Cardiac septum (tissue), 1 donor: Measurements from ENCODE around the gene GABBR2. TPM values are rescaled to one million over a fixed set of nuclear protein-coding genes. Genes with fewer than 3 reads are reported as not detected.
"Not testable (repeated sequence)": the region's sequence is repeated elsewhere in the genome, so short reads cannot be mapped to it uniquely, and the experiment has no call there.

Source experiments
- DNase-seq: peaks from one replicate; pipeline ENCODE4 v3.0.0-alpha.2; 2020; ENCODE audit warnings: low spot score
- intact Hi-C: fragments of 100-400 bp; cut with DNase I; formaldehyde crosslinking; loops from one replicate; pipeline ENCODE4 v1.14.0; 2022
- total RNA-seq: library from RNA; stranded (reverse); fragmentation: NEBNext Ultra II Directional; extraction: Animal tissue kit (Norgen Biotek cat#: 25700); gene quantifications from one replicate; pipeline ENCODE4 v1.2.1, GENCODE V29; 2021
- donor health status: DM: no; HTN: no; CAD: no.

GABBR2 gene
- total RNA-seq, 1 donor from 2014 or later, result 1.1 TPM

- no peak for DNase-seq
- intact Hi-C loops, result no loop called here
Observed at GRCh38 chr9:98472216-98472615, 236.5 kb downstream of the GABBR2 start.

GRCh38 chr9:98471185-98471584 lies 237.6 kb downstream of the GABBR2 start:
- intact Hi-C loops, result no loop called here
- DNase-seq, result no peak

- intact Hi-C loops, result no loop called here
- no peak for DNase-seq
Observed at GRCh38 chr9:98468567-98469239, 240.0 kb downstream of the GABBR2 start.

GRCh38 chr9:98465799-98466198 lies 242.9 kb downstream of the GABBR2 start:
- intact Hi-C loops, result no loop called here
- no peak for DNase-seq

- intact Hi-C loops, DNase-seq: not testable (repeated sequence)
Observed at GRCh38 chr9:98464156-98464690, 244.5 kb downstream of the GABBR2 start.

- intact Hi-C loops, result no loop called here
- DNase-seq, result no peak
Observed at GRCh38 chr9:98462310-98462709, 246.4 kb downstream of the GABBR2 start.

- no peak for DNase-seq
- intact Hi-C loops, result no loop called here
Observed at GRCh38 chr9:98460704-98461103, 248.0 kb downstream of the GABBR2 start.

DNA sequence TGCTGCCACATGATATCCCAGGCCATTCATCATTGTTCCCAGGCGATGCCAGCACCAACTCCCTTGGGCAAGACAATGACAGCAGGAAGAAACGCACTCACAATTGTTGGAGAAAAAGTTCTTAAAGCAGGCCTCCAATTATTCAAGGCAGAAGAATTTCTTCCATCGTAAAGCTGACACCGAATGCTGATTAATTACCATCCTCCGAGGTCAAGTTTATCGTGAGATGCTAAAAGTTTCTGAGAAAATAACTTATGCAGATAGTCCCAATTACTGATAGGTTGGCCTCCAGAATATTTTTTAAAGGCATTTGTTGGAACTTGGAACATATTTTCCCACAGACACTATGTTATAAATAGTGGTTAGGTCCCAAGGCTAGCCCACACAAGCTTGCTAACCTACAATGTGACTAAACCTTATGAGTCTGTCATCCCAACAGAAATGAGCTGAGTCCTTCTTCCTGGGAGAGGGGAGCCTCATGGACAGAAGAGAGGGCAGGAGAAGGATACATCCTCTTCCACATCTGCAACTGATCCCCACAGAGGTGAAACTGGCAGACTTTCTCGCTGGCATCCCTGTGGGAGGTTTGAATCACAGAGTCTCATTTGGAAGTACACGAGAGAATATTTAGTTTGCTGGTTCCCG lies 250.9 kb downstream of the GABBR2 start:
- DNase-seq, result no peak
- intact Hi-C loops, result no loop called here

GRCh38 chr9:98456156-98456613 lies 252.6 kb downstream of the GABBR2 start:
- intact Hi-C loops, result no loop called here
- no peak for DNase-seq

DNA sequence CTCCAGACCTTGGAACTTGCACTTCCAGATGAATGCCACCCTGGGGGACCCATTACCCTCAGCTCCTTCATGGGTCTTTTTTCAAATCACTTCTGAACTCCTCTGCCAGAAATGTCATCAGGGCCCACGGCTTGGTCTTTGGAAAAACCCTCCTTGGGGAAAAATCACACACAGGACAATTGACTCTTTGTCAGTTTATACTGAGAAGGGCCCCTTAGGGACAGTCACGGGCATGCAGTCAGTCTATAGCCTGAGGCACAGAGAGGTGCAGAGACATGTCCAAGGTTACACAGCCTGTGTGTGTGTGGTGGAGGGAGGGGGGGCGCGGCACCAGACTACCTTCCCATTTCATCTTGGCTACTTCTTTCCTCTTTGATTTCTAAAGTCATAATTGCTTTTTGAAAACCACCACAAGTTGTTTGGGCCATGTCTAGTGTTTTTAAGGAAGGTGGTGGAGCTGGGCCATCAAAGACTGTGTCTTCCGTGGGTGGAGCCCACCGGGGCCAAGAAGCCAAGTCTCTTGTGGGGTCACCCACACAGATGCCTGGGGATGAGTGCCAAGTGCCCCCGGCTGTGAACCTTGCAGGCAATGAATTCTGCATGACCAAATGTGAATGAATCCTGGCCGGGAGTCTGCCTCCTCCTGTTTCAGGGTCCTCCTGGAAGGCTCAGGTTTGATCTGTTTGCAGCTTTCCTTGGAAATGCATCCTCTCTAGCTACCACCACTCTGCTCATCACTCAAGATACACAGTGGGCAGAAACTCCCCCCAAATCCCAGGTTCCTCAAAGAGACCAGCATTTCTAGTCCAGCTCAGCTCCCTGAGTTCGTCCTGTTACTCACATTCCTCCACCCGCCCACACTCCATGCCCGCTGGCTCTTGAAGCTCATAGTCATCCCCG lies 253.2 kb downstream of the GABBR2 start:
- no peak for DNase-seq
- intact Hi-C loops, result no loop called here

GRCh38 chr9:98453589-98454311 lies 255.0 kb downstream of the GABBR2 start:
- intact Hi-C loops, result no loop called here

DNA sequence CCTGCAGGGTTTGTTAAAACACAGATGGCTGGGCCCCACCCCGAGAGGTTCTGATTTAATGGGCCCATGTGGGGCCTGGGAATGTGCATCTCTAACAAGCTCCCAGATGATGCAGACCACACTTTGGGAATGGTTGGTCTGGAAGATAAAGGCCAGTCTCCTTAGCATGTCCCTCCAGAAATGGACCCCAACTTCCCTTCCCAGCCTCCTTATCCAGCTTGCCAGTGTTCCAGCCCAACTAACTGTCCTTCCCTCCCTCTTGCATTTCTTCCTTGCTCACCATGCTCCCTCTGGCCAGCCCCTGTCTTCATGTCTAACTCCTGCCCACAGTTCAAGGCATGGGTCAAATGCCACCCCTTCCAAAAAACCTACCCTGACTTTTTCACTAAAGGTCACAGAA lies 257.2 kb downstream of the GABBR2 start:
- DNase-seq, result no peak
- intact Hi-C loops, result no loop called here

More at GRCh38 chr9:98453589-98454311, 255.0 kb downstream of the GABBR2 start:
- no peak for DNase-seq

DNA sequence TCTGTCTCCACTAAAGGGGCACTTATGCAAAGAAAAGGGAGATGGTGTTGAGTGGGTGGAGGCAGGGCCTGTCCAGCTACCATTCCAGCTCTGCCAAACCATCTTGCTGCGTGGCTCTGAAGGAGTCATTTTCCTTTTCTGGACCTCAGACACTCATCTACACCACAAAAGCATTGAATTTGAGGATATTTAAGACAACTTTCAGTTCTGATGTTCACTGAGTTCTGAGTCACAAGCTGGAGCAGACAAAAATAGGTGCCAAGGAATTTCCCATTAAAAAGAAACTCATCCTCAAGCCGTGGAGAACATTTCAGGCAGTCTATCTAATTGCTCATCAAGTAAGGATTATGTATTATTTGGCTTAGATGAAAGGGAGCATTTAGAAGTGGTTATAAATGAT lies 258.2 kb downstream of the GABBR2 start:
- no peak for DNase-seq
- intact Hi-C loops, result no loop called here

DNA sequence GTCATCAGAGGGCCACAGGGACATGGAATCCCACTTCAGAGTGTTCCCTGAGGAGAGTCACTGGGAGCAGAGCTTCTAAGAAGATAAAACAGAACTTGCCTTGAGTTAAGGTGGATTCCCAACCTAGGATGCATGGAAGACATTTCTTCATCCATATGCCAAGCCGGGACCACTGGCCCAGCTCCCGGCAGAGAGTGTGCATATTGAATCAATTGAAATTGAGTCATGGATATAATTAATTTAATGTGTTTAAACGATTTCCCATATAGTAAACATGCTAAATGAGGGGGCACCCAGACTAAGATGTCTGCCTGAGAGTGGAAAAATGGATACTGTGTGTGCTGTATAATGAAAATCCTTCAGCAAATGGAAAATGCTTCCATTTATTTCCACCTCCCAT lies 258.9 kb downstream of the GABBR2 start:
- intact Hi-C loops, result no loop called here
- DNase-seq, result no peak

DNA sequence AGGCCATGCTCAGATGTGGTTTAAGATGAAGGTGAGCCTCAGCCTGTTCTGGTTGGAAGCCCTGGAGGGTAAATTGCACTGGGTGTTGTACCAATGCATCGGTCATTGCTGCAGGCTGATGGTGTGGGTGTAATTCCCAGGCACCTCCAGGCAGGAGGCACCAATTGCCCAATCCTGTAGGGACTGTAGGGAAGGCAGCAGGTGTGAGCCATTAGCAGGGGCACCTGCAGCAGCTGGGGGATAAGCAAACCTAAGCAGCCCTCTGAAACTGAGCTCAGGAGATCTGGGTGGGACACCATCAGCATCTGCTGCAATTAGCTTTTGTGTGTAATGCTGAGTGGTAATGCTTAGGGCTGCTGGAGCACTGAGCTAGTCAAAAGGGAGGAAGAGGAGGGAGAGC lies 263.2 kb downstream of the GABBR2 start:
- DNase-seq, result no peak
- intact Hi-C loops, result no loop called here

DNA sequence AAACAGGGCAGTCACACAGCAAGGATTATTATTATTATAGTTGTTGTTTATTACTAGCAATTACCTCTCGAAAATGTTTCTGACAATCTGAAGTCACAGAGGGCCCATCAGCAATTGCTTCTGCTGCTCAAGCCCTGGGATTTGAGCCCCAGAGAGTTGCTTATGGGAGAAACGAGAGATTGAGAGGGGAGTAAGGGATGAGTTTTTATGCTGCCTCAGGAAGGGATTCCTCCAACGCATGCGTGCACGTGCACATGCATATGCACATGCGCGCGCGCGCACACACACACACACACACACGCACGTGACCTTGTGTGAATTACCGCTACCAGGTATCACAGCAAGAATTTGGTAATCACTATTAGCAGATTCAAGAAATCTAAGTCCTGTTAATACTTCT lies 264.1 kb downstream of the GABBR2 start:
- intact Hi-C loops, result no loop called here
- DNase-seq, result no peak

GRCh38 chr9:98442541-98442940 lies 266.2 kb downstream of the GABBR2 start:
- no peak for DNase-seq
- intact Hi-C loops, result no loop called here

DNA sequence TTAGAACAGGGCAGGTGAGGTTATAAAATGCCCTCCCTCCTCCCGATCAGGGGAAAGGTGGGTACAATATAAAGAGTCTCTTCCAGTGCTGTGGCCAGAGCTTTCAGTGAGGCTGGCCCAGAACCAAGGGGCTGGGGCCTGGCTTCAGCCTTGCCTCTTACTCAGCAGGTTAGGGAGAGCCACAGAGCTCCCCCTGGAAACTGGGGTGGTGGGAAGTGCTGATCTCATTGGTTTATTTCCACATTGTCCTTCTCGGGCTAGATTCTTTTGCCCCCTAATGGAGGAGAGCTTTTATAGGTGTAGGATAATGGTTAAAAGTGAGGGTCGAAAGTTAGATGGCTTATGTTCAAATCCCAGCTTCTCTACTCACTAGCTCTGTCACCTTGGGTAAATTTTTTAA lies 266.6 kb downstream of the GABBR2 start:
- intact Hi-C loops, result no loop called here
- no peak for DNase-seq

DNA sequence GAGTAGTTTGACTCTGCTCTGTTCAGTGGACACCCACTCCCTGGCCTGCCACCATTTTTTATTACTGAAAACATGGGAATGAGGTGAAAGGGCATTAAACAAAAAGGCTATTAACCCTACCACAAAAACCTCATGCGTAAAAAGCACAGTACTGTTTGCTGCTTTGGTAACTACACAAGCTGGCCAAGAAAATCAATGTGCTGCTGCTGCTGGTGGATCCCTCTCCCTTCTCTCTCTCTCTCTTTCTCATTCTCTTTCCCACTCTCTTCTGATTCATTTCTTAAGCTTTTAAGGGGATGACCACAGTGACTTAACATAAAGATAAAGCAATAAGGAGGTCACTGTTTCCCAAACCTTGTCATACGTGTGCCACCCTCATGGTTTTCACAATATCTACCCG lies 270.1 kb downstream of the GABBR2 start:
- intact Hi-C loops, result no loop called here
- no peak for DNase-seq
